Endothelial cell of umbilical vein (primary cell): ENCODE measurements around the gene VSTM2A. TPM values are rescaled to one million over a fixed set of nuclear protein-coding genes. Genes with fewer than 3 reads are reported as not detected.

Experiments used
- BruUV-seq: library from RNA; stranded (reverse); fragments of 400-500 nt; replicated peaks from 2 replicates; lab custom pipeline; 2021; lab: Mats Ljungman, UMichigan
- CTCF ChIA-PET: fragments of 300-600, 350-600 bp; sonication (Branson Sonifier 250); formaldehyde crosslinking; loops from one replicate; lab custom pipeline; 2021; ENCODE audit warnings: antibody characterized with exemption, inconsistent platforms; lab: Charles Lee
- POLR2A ChIA-PET: fragments of 300-600, 350-600 bp; sonication (Branson Sonifier 250); formaldehyde crosslinking; loops from one replicate; lab custom pipeline; 2021; ENCODE audit warnings: antibody characterized with exemption, inconsistent platforms; lab: Charles Lee
- DNase-seq: peaks from one replicate; pipeline ENCODE4 v3.0.0-alpha.2; 2011; ENCODE audit warnings: low read depth, low spot score
- FAIRE-seq: peaks from 2 replicates; lab custom pipeline; 2011; peaks lifted over from hg19 to GRCh38; lab: Jason Lieb, UNC
- H2AFZ ChIP-seq: 2 replicates; pipeline ENCODE4 v1.6.0; 2012; ENCODE audit warnings: low read depth, low read length, control low read depth, inconsistent platforms
- H3K27ac ChIP-seq: 2 replicates; pipeline ENCODE4 v1.5.1; 2011; ENCODE audit warnings: low read depth, mild to moderate bottlenecking, control low read depth, low read length, moderate library complexity; ENCODE audit not compliant: insufficient read depth
- H3K27me3 ChIP-seq, 2 experiments: 2 replicates each; pipeline versions ENCODE4 v1.6.0 to v1.6.1; 2011; ENCODE audit warnings: low read length in 2 of 2, mixed read lengths in 1 of 2; ENCODE audit not compliant: control insufficient read depth in 2 of 2, insufficient read depth in 2 of 2
- H3K36me3 ChIP-seq, 2 experiments: 2 replicates in 1 of 2; 3 replicates in 1 of 2; pipeline ENCODE4 v1.5.1; 2011; ENCODE audit warnings: low read length in 2 of 2, mild to moderate bottlenecking in 1 of 2, moderate library complexity in 1 of 2; ENCODE audit not compliant: control insufficient read depth in 2 of 2, insufficient read depth in 2 of 2; ENCODE audit errors: extremely low read depth in 1 of 2
- H3K4me1 ChIP-seq: 3 replicates; pipeline ENCODE4 v1.5.1; 2011; ENCODE audit warnings: mild to moderate bottlenecking, low read length; ENCODE audit not compliant: control insufficient read depth, insufficient read depth; ENCODE audit errors: extremely low read depth
- H3K4me2 ChIP-seq: 2 replicates; pipeline ENCODE4 v1.6.1; 2011; ENCODE audit warnings: low read length, control low read depth, mixed read lengths; ENCODE audit not compliant: insufficient read depth
- H3K4me3 ChIP-seq, 3 experiments: fragments of 200-600 bp in 1 of 3; sonication (generic), shearing (Covaris generic) in 1 of 3; replicated peaks in 1 of 3; 2 replicates each; pipeline ENCODE4 v1.5.1; 2011 to 2016; ENCODE audit warnings: control low read depth in 3 of 3, low read length in 3 of 3, mild to moderate bottlenecking in 2 of 3, inconsistent platforms in 1 of 3, low read depth in 1 of 3, moderate library complexity in 1 of 3; ENCODE audit not compliant: insufficient read depth in 1 of 3
- H3K79me2 ChIP-seq: 2 replicates; pipeline ENCODE4 v1.6.0; 2012; ENCODE audit warnings: low read length, inconsistent platforms; ENCODE audit not compliant: control insufficient read depth, insufficient read depth
- H3K9ac ChIP-seq: replicated peaks from 2 replicates; pipeline ENCODE3; 2011; ENCODE audit warnings: low read length, control low read depth; ENCODE audit not compliant: insufficient read depth; ENCODE audit errors: extremely low read depth
- H3K9me1 ChIP-seq: replicated peaks from 3 replicates; pipeline ENCODE4 v1.6.0; 2011; ENCODE audit warnings: mild to moderate bottlenecking, low read length; ENCODE audit not compliant: control insufficient read depth, insufficient read depth; ENCODE audit errors: extremely low read depth
- H3K9me3 ChIP-seq: replicated peaks from 2 replicates; pipeline ENCODE4 v1.5.1; 2012; ENCODE audit warnings: low read length, inconsistent platforms; ENCODE audit not compliant: control insufficient read depth, insufficient read depth
- H4K20me1 ChIP-seq: replicated peaks from 2 replicates; pipeline ENCODE3; 2011; ENCODE audit warnings: mild to moderate bottlenecking, low read length; ENCODE audit not compliant: control insufficient read depth, insufficient read depth; ENCODE audit errors: extremely low read depth
- CTCF ChIP-seq, 2 donors: IDR thresholded peaks; 1 replicate in 1 of 2; 2 replicates in 1 of 2; pipeline ENCODE4 v1.5.1; 2011; ENCODE audit warnings: low read length in 2 of 2, mild to moderate bottlenecking in 2 of 2, moderate library complexity in 2 of 2, control low read depth in 1 of 2, inconsistent platforms in 1 of 2, low read depth in 1 of 2; ENCODE audit not compliant: insufficient read depth in 1 of 2; ENCODE audit errors: extremely low read depth in 1 of 2
- EZH2 ChIP-seq: IDR thresholded peaks from 2 replicates; pipeline ENCODE4 v1.6.1; 2012; ENCODE audit warnings: borderline replicate concordance, low read depth, mild to moderate bottlenecking, moderate library complexity, low read length, inconsistent platforms; ENCODE audit not compliant: severe bottlenecking
- MAX ChIP-seq: IDR thresholded peaks from 2 replicates; pipeline ENCODE4 v1.6.1; 2011; ENCODE audit not compliant: insufficient read depth, insufficient read length
- MYC ChIP-seq: IDR thresholded peaks from one replicate; pipeline ENCODE4 v1.6.1; 2011; ENCODE audit warnings: mild to moderate bottlenecking, low read depth, low read length
- POLR2AphosphoS5 ChIP-seq: IDR thresholded peaks from 2 replicates; pipeline ENCODE4 v1.6.1; 2012; ENCODE audit warnings: low read depth, mild to moderate bottlenecking, control low read depth, low read length, moderate library complexity; ENCODE audit not compliant: insufficient read depth
- dilution Hi-C: fragments of 300-500 bp; cut with MboI; formaldehyde crosslinking; loops from one replicate; pipeline ENCODE4 v1.15.0; 2019; ENCODE audit warnings: low sequenced_read_pairs; ENCODE audit not compliant: extremely low pct_ligation_motif_present
- intact Hi-C: fragments of 100-400 bp; cut with micrococcal nuclease; formaldehyde crosslinking; loops from one replicate; pipeline ENCODE4 v1.10.0; 2022
- polyA plus RNA-seq, 4 experiments: library from polyadenylated mRNA; depleted of rRNA in 3 of 4; stranded (reverse) in 3 of 4; unstranded in 1 of 4; fragments of >200 nt; gene quantifications; 2 replicates each; pipeline versions ENCODE4 v1.2.1 to v1.2.3, GENCODE V29; 2011 to 2012; ENCODE audit warnings: missing spikeins in 1 of 4
- total RNA-seq: library from RNA; stranded (reverse); gene quantifications from 2 replicates; pipeline ENCODE4 v1.2.3, GENCODE V29; 2021

VSTM2A gene
- total and polyA plus RNA-seq, 2 donors (not counting 3 experiments of a cell fraction or from before 2014, with no cell fraction given) = not detected

GRCh38 chr7:54544149-54544526 lies 2.0 kb downstream of the VSTM2A start:
- Histone ChIP-seq H3K27ac (no peak overlapping the region), H3K27me3 (peaks cover 20 to 52% of the 10 kb centered on the region in 2 experiments), H3K4me3 (no peak overlapping the region), H3K9ac (no peak overlapping the region), H3K79me2 (no peaks in the 10 kb centered on the region), H3K9me1 (no peaks in the 10 kb centered on the region), H3K4me2 (no peak overlapping the region), H4K20me1 (no peaks in the 10 kb centered on the region), H2AFZ (no peak overlapping the region), H3K9me3 (no peaks in the 10 kb centered on the region), H3K4me1 (no peaks in the 10 kb centered on the region), H3K36me3 (no peaks in the 10 kb centered on the region)
- intact Hi-C loops = no loop called here
- POLR2A ChIA-PET = no interaction called here
- no peak for FAIRE-seq
- dilution Hi-C loops = no loop called here
- BruUV-seq = no TSS peak
- no peak for TF ChIP-seq CTCF (IDR thresholded peaks at IDR 0.05; ENCODE audit: extremely low read depth in 1 of 2, insufficient read depth in 1 of 2, low read depth in 1 of 2, low read length in 2 of 2)
- TF ChIP-seq EZH2 = no peak
- DNase-seq = no peak
- CTCF ChIA-PET = no interaction called here

- Histone ChIP-seq H3K27ac (no peak overlapping the region), H3K4me2 (no peak overlapping the region), H3K9ac (no peak overlapping the region), H4K20me1 (no peaks in the 10 kb centered on the region), H3K4me3 (no peak overlapping the region), H2AFZ (no peak overlapping the region), H3K27me3 (peaks cover 20 to 52% of the 10 kb centered on the region in 2 experiments), H3K9me3 (no peaks in the 10 kb centered on the region), H3K79me2 (no peaks in the 10 kb centered on the region), H3K4me1 (no peaks in the 10 kb centered on the region), H3K9me1 (no peaks in the 10 kb centered on the region), H3K36me3 (no peaks in the 10 kb centered on the region)
- BruUV-seq = no TSS peak
- intact Hi-C loops = no loop called here
- TF ChIP-seq POLR2AphosphoS5 (no peak), MYC (no peak), MAX (no peak)
- ChIA-PET POLR2A (no interaction called here), CTCF (no interaction called here)
- DNase-seq = no peak
- dilution Hi-C loops = no loop called here
- no peak for FAIRE-seq
Measured at GRCh38 chr7:54544527-54545240, 2.5 kb downstream of the VSTM2A start.
